ENCODE measurements around the gene RPS6KA5. TPM values are rescaled to one million over a fixed set of nuclear protein-coding genes. Genes with fewer than 3 reads are reported as not detected.

Gene RPS6KA5
- total RNA-seq, 1 experiment from 2014 or later, result 24.2 TPM

DNA sequence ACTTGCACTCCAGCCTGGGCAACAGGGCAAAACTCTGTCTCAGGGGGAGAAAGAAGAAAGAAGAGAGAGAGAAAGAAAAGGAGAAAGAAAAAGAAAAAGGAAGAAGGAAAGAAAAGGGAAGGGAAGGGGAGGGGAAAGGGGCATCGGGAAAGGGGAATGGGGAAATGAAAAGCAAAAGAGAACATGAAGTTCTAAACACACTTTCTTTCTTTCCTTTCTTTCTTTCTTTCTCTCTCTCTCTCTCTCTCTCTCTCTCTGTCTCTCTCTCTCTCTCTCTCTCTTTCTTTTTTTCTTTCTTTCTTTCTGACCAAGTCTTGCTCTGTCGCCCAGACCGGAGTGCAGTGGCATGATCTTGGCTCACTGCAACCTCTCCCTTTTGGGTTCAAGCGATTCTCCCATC is 76.9 kb downstream of the RPS6KA5 start:
- no peak overlapping the region for H2AFZ ChIP-seq (ENCODE audit: low read depth, low read length, poor library complexity, severe bottlenecking)
- H4K20me1 ChIP-seq (ENCODE audit: insufficient read depth), result no peaks in the 10 kb centered on the region
- ATAC-seq, result no peak
- no peaks in the 10 kb centered on the region for H3K9me3 ChIP-seq (ENCODE audit: control insufficient read depth in 1 of 2, insufficient read depth in 1 of 2, low read depth in 1 of 2, low read length in 2 of 2)
- H3K9me2 ChIP-seq (ENCODE audit: insufficient read depth), result no peaks in the 10 kb centered on the region
- H3K27ac ChIP-seq (ENCODE audit: low read depth, low read length), result no peak overlapping the region
- H3K4me2 ChIP-seq (ENCODE audit: low read length), result no peak overlapping the region
- H3K9ac ChIP-seq (ENCODE audit: low read length), result no peak overlapping the region
- intact Hi-C loops (cut with micrococcal nuclease), result no loop called here
- CTCF ChIA-PET, result no interaction called here
- no peak overlapping the region for H3K4me3 ChIP-seq (replicated peaks in 1 of 2; ENCODE audit: low read depth in 1 of 2, low read length in 2 of 2)
- H3K79me2 ChIP-seq (ENCODE audit: insufficient read depth, low read length), result peaks cover 2% of the 10 kb centered on the region; the same call in 1 of the 2 replicates
- BruUV-seq (replicated peaks), result no TSS peak
- H3K36me3 ChIP-seq (ENCODE audit: control insufficient read depth in 1 of 2, insufficient read depth in 2 of 2, low read length in 2 of 2), result no peaks in the 10 kb centered on the region
- peaks cover 10 to 34% of the 10 kb centered on the region in 2 experiments for H3K4me1 ChIP-seq (ENCODE audit: control insufficient read depth in 1 of 2, insufficient read depth in 2 of 2, low read length in 2 of 2)
- no peaks in the 10 kb centered on the region for H3K27me3 ChIP-seq (ENCODE audit: insufficient read depth, low read length)
- TF ChIP-seq SRF (IDR thresholded peaks at IDR 0.05; ENCODE audit: low read depth) (no peak), TCF7L2 (IDR thresholded peaks at IDR 0.05; ENCODE audit: borderline replicate concordance, extremely low read depth, insufficient read depth, insufficient read length) (no peak), CBX3 (IDR thresholded peaks at IDR 0.05; ENCODE audit: low read depth) (no peak), RAD21 (IDR thresholded peaks at IDR 0.05; ENCODE audit: low read depth) (no peak), EZH2phosphoT487 (IDR thresholded peaks at IDR 0.05; ENCODE audit: borderline replicate concordance) (no peak), SIN3A (IDR thresholded peaks at IDR 0.05; ENCODE audit: low read depth) (no peak), SP1 (IDR thresholded peaks at IDR 0.05; ENCODE audit: low read depth) (no peak), FOSL1 (IDR thresholded peaks at IDR 0.05; ENCODE audit: low read depth) (no peak), EZH2 (IDR thresholded peaks at IDR 0.05) (no peak), CEBPB (IDR thresholded peaks at IDR 0.05; ENCODE audit: low read depth) (no peak), JUND (IDR thresholded peaks at IDR 0.05) (no peak), POLR2A (IDR thresholded peaks at IDR 0.05; ENCODE audit: borderline replicate concordance, extremely low read depth, insufficient read depth, insufficient read length) (no peak), ZNF274 (IDR thresholded peaks at IDR 0.05; ENCODE audit: low read depth, low read length) (no peak), POLR2AphosphoS5 (IDR thresholded peaks at IDR 0.05; ENCODE audit: low read depth, low read length) (no peak)
- TF ChIP-seq, protein P1, sequence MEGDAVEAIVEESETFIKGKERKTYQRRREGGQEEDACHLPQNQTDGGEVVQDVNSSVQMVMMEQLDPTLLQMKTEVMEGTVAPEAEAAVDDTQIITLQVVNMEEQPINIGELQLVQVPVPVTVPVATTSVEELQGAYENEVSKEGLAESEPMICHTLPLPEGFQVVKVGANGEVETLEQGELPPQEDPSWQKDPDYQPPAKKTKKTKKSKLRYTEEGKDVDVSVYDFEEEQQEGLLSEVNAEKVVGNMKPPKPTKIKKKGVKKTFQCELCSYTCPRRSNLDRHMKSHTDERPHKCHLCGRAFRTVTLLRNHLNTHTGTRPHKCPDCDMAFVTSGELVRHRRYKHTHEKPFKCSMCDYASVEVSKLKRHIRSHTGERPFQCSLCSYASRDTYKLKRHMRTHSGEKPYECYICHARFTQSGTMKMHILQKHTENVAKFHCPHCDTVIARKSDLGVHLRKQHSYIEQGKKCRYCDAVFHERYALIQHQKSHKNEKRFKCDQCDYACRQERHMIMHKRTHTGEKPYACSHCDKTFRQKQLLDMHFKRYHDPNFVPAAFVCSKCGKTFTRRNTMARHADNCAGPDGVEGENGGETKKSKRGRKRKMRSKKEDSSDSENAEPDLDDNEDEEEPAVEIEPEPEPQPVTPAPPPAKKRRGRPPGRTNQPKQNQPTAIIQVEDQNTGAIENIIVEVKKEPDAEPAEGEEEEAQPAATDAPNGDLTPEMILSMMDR (IDR thresholded peaks at IDR 0.05 in 2 of 3, conservative IDR thresholded peaks at IDR 0.05 in 1 of 3; ENCODE audit: borderline replicate concordance in 1 of 3, insufficient read depth in 1 of 3, low read depth in 2 of 3, low read length in 2 of 3), result no peak
- TF ChIP-seq, protein P2, sequence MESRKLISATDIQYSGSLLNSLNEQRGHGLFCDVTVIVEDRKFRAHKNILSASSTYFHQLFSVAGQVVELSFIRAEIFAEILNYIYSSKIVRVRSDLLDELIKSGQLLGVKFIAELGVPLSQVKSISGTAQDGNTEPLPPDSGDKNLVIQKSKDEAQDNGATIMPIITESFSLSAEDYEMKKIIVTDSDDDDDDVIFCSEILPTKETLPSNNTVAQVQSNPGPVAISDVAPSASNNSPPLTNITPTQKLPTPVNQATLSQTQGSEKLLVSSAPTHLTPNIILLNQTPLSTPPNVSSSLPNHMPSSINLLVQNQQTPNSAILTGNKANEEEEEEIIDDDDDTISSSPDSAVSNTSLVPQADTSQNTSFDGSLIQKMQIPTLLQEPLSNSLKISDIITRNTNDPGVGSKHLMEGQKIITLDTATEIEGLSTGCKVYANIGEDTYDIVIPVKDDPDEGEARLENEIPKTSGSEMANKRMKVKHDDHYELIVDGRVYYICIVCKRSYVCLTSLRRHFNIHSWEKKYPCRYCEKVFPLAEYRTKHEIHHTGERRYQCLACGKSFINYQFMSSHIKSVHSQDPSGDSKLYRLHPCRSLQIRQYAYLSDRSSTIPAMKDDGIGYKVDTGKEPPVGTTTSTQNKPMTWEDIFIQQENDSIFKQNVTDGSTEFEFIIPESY (IDR thresholded peaks at IDR 0.05; ENCODE audit: extremely low read depth, insufficient replicate concordance, low read length), result no peak
- RAD21 ChIA-PET (ENCODE audit: low non-redundant PET in 1 of 2, low total read pairs in 2 of 2, uncharacterized antibody in 2 of 2, unreplicated experiment in 2 of 2), result no interaction called here
- no peak for DNase-seq (ENCODE audit: low read depth, low spot score)
- POLR2A ChIA-PET, result no interaction called here

Data from HCT116 (cell line).